ENCODE data around the gene TRPV3. TPM values are rescaled to one million over a fixed set of nuclear protein-coding genes. Genes with fewer than 3 reads are reported as not detected.
"Not testable (repeated sequence)": the region's sequence is repeated elsewhere in the genome, so short reads cannot be mapped to it uniquely, and the experiment has no call there.

Gene TRPV3
- total and polyA plus RNA-seq, 10 donors: 0.13 to 2.0 (median 0.99) TPM

DNA sequence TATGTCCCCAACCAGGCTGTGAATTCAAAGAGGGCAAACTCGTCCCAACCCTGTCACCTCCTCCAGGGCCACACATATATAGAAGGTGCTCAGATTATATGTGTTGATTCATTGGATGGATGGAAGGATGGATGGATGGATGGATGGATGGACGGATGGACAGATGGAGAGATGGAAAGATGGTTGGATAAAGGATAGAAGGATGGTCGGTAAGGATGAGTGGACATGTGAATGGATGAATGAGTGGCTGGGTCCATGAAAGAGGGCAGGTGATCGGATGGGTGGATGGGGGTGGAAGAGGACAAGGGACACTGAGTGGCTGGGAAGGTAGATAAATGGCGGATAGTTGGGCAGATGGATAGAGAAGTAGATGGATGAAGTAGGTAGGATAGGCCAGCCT is 30.1 kb downstream of the TRPV3 start:
- peak; percentile 9 for DNase-seq

DNA sequence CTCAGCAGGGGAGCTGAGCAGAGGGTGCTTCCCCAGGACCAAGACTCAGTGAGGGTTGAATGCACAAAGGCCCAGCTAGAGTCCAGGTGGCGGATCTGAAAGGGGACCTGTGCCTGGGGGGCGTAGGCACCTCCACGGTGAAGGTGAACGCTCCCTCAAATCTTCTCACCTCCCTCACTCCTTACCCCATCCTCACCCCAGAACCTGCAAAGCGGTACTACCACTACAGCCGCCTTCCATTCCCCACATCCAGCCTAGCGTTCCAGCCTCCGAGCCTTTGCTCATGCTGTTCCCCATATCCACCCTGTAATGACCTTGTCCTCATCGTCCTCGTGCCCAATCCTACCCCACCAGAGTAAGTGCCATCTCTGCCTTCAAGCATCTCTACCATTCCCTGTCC is 30.6 kb downstream of the TRPV3 start:
- TF ChIP-seq POLR2AphosphoS5 (IDR thresholded peaks at IDR 0.05): no peak
- H3K4me1 ChIP-seq: no peaks in the 10 kb centered on the region
- WGBS, 5 donors: 74 to 86% (median 80%) methylated on average over 10 of the region's 10 CpGs
- no peaks in the 10 kb centered on the region for H3K36me3 ChIP-seq
- H3K4me3 ChIP-seq: no peak overlapping the region
- peak; percentile 33 for DNase-seq
- H3K27ac ChIP-seq: no peak overlapping the region
- intact Hi-C loops (cut with DNase I; ENCODE audit: low total_unique reads): no loop called here
- no peaks in the 10 kb centered on the region for H3K9me3 ChIP-seq
- H3K27me3 ChIP-seq (replicated peaks in 1 of 7): peaks cover 0 to 24% (median 0%) of the 10 kb centered on the region in 7 donors

More for the DNA sequence above, 30.1 kb downstream of the TRPV3 start:
- WGBS, 5 donors: 88 to 95% (median 90%) methylated on average over 5 of the region's 5 CpGs
- Histone ChIP-seq H3K4me3 (no peak overlapping the region), H3K27ac (no peak overlapping the region), H3K36me3 (no peaks in the 10 kb centered on the region), H3K9me3 (no peaks in the 10 kb centered on the region), H3K4me1 (no peaks in the 10 kb centered on the region), H3K27me3 (replicated peaks in 1 of 7) (peaks cover 0 to 29% (median 0%) of the 10 kb centered on the region in 7 donors)
- TF ChIP-seq, protein P1, sequence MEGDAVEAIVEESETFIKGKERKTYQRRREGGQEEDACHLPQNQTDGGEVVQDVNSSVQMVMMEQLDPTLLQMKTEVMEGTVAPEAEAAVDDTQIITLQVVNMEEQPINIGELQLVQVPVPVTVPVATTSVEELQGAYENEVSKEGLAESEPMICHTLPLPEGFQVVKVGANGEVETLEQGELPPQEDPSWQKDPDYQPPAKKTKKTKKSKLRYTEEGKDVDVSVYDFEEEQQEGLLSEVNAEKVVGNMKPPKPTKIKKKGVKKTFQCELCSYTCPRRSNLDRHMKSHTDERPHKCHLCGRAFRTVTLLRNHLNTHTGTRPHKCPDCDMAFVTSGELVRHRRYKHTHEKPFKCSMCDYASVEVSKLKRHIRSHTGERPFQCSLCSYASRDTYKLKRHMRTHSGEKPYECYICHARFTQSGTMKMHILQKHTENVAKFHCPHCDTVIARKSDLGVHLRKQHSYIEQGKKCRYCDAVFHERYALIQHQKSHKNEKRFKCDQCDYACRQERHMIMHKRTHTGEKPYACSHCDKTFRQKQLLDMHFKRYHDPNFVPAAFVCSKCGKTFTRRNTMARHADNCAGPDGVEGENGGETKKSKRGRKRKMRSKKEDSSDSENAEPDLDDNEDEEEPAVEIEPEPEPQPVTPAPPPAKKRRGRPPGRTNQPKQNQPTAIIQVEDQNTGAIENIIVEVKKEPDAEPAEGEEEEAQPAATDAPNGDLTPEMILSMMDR (IDR thresholded peaks at IDR 0.05 in 8 of 11, conservative IDR thresholded peaks at IDR 0.05 in 3 of 11): no peak
- TF ChIP-seq POLR2A (IDR thresholded peaks at IDR 0.05): no peak
- TF ChIP-seq POLR2AphosphoS5 (IDR thresholded peaks at IDR 0.05): no peak
- intact Hi-C loops (cut with DNase I; ENCODE audit: low total_unique reads): no loop called here

DNA sequence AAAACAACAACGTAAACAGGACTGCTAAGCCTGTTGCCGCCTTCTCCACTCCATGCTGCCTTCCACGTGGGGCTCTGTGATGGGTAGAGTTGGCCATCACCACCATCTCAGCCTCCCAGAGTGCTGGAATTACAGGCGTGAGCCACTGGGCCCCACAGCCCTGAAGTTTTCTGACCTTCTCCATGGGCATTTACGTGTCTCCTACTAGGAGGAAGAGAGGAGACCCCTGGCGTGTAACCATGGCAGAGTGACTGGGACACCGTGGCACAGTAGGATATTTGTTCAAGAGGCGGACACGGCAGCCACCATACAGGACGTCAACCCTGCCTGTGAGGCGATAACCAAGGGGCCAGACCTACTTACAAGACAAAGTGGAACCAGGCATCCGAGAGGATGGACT is 31.1 kb downstream of the TRPV3 start:
- Histone ChIP-seq H3K36me3 (no peaks in the 10 kb centered on the region), H3K9me3 (no peaks in the 10 kb centered on the region), H3K4me1 (no peaks in the 10 kb centered on the region), H3K27ac (no peak overlapping the region), H3K4me3 (no peak overlapping the region), H3K27me3 (replicated peaks in 1 of 7) (peaks cover 0 to 19% (median 0%) of the 10 kb centered on the region in 7 donors)
- TF ChIP-seq POLR2A (IDR thresholded peaks at IDR 0.05) (no peak), POLR2AphosphoS5 (IDR thresholded peaks at IDR 0.05) (no peak)
- TF ChIP-seq, protein P1 (IDR thresholded peaks at IDR 0.05 in 8 of 11, conservative IDR thresholded peaks at IDR 0.05 in 3 of 11): no peak
- 77 to 94% (median 90%) methylated on average over 12 of the region's 12 CpGs for WGBS, 5 donors
- intact Hi-C loops (cut with DNase I; ENCODE audit: low total_unique reads): no loop called here
- peak; percentile 28 for DNase-seq

DNA sequence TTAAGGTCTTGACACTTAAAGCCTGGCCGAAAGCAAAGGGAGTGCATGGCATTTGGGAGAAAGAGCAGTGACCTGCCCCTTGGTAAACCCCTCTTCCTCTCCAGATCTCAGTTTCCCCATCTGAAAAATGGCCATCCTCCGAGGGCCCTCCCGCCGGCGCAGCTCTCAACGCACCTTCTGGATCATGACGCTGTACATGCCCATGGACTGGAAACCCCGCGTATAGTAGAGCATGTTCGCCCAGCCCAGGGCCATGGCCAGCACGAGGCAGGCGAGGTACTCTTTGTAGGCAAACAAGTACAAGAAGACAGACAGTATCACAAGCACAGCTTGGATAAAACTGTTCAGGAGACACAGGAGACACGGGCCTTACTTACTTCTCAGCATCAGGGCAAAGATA is 33.6 kb downstream of the TRPV3 start:
- DNase-seq: peak; percentile 59
- 89 to 96% (median 91%) methylated on average over 13 of the region's 13 CpGs for WGBS, 5 donors
- Histone ChIP-seq H3K4me1 (no peaks in the 10 kb centered on the region), H3K9me3 (no peaks in the 10 kb centered on the region), H3K27ac (no peak overlapping the region), H3K27me3 (replicated peaks in 1 of 7) (peaks cover 0 to 1% (median 0%) of the 10 kb centered on the region in 7 donors), H3K4me3 (no peak overlapping the region), H3K36me3 (no peaks in the 10 kb centered on the region)
- intact Hi-C loops (cut with DNase I; ENCODE audit: low total_unique reads): no loop called here
- TF ChIP-seq, protein P1 (IDR thresholded peaks at IDR 0.05 in 8 of 11, conservative IDR thresholded peaks at IDR 0.05 in 3 of 11): no peak
- TF ChIP-seq POLR2A (IDR thresholded peaks at IDR 0.05) (no peak), POLR2AphosphoS5 (IDR thresholded peaks at IDR 0.05) (no peak)

DNA sequence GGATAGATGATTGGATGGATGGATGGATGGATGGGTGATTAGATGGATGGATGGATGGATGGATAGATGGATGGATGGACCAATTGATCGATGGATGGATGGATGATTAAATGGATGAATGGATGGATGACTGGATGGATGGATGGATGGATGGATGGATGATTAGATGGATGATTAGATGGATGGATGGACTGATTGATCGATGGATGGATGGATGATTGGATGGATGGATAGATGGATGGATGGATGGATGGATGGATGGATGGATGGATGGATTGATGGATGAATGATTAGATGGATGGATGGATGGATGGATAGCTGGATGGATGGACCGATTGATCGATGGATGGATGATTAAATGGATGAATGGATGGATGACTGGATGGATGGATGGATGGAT is 38.1 kb downstream of the TRPV3 start:
- DNase-seq; H3K27ac ChIP-seq; intact Hi-C loops (cut with DNase I; ENCODE audit: low total_unique reads); H3K9me3 ChIP-seq; H3K27me3 ChIP-seq (replicated peaks in 1 of 7); H3K4me1 ChIP-seq; H3K36me3 ChIP-seq; H3K4me3 ChIP-seq: not testable (repeated sequence)
- 87 to 94% (median 88%) methylated on average over 4 of the region's 4 CpGs for WGBS, 5 donors
